A549 (cell line): ENCODE measurements around the gene GALNT16.

Experiments used
- CBX8 ChIP-seq: fragments of 200-600 bp; sonication (generic); IDR thresholded peaks from 2 replicates; pipeline ENCODE4 v1.6.1; 2016
- CEBPB ChIP-seq, 2 experiments: fragments of >200 bp in 1 of 2; sonication (Bioruptor Twin) in 1 of 2; formaldehyde crosslinking in 1 of 2; IDR thresholded peaks; 2 replicates each; pipeline ENCODE4 v1.6.1; 2012 to 2016
- CTCF ChIP-seq: fragments of >200 bp; sonication (Bioruptor Twin); formaldehyde crosslinking; IDR thresholded peaks from 3 replicates; pipeline ENCODE4 v1.5.1; 2016
- EP300 ChIP-seq, 2 experiments: fragments of >200 bp; sonication (Bioruptor Twin); formaldehyde crosslinking; IDR thresholded peaks; 2 replicates in 1 of 2; 3 replicates in 1 of 2; pipeline ENCODE4 v1.6.1; 2016 to 2017
- HMGXB4 ChIP-seq: fragments of 250-450 bp; sonication (Bioruptor Pico); IDR thresholded peaks from 2 replicates; pipeline ENCODE4 v1.5.0; 2021; ENCODE audit warnings: mild to moderate bottlenecking, moderate library complexity, borderline replicate concordance
- HOXA7 ChIP-seq: fragments of 250-450 bp; sonication (Bioruptor Pico); IDR thresholded peaks from 2 replicates; pipeline ENCODE4 v1.5.0; 2020; ENCODE audit warnings: mild to moderate bottlenecking, moderate library complexity
- JUN ChIP-seq, 2 experiments: fragments of >200 bp; sonication (Bioruptor Twin); formaldehyde crosslinking; IDR thresholded peaks; 2 replicates in 1 of 2; 3 replicates in 1 of 2; pipeline ENCODE4 v1.6.1; 2016 to 2017
- MAFK ChIP-seq: fragments of 450-650 bp; IDR thresholded peaks from 2 replicates; pipeline ENCODE4 v1.6.1; 2014; ENCODE audit not compliant: partially characterized antibody
- MYC ChIP-seq: IDR thresholded peaks from 2 replicates; pipeline ENCODE4 v1.6.1; 2012; ENCODE audit warnings: mild to moderate bottlenecking, inconsistent platforms, low read length, improper control_type of control experiment, borderline replicate concordance
- POLR2A ChIP-seq: IDR thresholded peaks from 2 replicates; pipeline ENCODE4 v1.6.1; 2012; ENCODE audit warnings: mild to moderate bottlenecking, low read length
- RFX5 ChIP-seq: fragments of 450-650 bp; IDR thresholded peaks from 2 replicates; pipeline ENCODE4 v1.7.1; 2014; ENCODE audit warnings: antibody characterized with exemption, mild to moderate bottlenecking, moderate library complexity
- TP53 ChIP-seq: fragments of 250-450 bp; sonication (Bioruptor Pico); IDR thresholded peaks from 2 replicates; pipeline ENCODE4 v1.5.0; 2021; ENCODE audit warnings: mild to moderate bottlenecking, moderate library complexity

- no peak for TF ChIP-seq CTCF
- TF ChIP-seq EP300 (IDR thresholded peaks at IDR 0.05), result no peak
- TF ChIP-seq JUN (IDR thresholded peaks at IDR 0.05), result no peak
- no peak for TF ChIP-seq TP53 (CRISPR knock-in tag)
- TF ChIP-seq POLR2A, result no peak
- no peak for TF ChIP-seq CBX8
- TF ChIP-seq CEBPB (IDR thresholded peaks at IDR 0.05), result no peak
- TF ChIP-seq MYC, result no peak
- no peak for TF ChIP-seq MAFK
- TF ChIP-seq HMGXB4 (CRISPR knock-in tag), result no peak
- TF ChIP-seq HOXA7 (CRISPR knock-in tag), result no peak
- TF ChIP-seq RFX5, result no peak
Measured at GRCh38 chr14:69360438-69361108, 100.6 kb downstream of the GALNT16 start.
